GM19372 (cell line): ENCODE results near the gene IQGAP2.
"Not testable (repeated sequence)": the region's sequence is repeated elsewhere in the genome, so short reads cannot be mapped to it uniquely, and the experiment has no call there.

ENCODE experiments used
- ATAC-seq: cut with Tn5 transposase; IDR thresholded peaks from one replicate; pipeline ENCODE4 v1.9.1; 2021; ENCODE audit warnings: mild to moderate bottlenecking, low read depth, moderate library complexity; ENCODE audit not compliant: unreplicated experiment

The IQGAP2 gene

DNA sequence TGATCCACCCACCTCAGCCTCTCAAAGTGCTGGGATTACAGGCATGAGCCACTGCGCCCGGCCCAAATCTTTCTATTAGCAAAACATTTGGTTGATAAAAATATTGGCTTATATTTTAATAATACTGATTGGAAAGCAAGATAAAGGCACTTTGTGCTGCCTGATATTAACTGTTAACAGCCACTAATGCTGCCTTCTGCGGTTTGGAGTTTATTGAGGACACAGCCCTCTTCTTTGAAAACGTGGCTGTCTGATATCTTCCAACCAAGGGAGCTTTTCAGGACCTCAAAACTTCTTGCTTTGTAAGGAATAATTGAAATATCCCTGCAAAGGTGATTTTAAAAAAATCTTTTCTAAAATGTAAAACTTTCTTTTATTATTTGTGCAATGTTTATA is 94.0 kb downstream of the IQGAP2 start:
- no peak for ATAC-seq

DNA sequence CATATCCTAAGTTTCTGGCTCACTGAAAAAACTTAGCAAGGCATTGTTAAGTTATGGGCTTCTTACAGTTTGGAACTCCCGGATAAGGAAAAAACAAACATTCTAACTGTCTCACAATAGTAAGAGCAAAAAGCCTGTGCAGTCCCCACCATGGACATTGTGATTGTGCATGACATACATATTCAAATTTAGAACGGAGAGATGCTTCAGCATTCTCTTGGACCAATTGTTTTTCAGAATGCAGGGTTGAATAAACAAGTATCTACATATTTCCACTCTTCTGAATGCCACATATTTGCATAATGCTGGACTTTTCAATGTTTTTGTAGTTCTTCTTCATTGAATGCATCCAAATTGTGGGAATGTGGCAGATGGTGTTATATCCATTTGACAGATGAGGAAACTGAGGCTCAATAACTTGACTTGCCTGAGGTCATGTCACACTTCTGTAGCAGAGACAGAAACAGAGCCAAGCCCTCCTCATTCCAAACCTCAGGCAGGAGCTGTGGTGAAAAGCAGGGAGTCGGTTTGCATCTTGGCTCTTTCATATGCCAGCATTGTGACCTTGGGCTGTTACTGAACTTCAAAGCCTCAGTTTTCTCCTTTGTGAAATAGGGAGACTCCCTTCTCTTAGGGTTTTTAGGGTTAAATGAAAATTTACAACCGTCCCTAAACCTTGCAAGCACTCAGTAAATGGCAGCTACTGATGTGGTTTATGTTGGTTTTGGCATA is 95.1 kb downstream of the IQGAP2 start:
- no peak for ATAC-seq

DNA sequence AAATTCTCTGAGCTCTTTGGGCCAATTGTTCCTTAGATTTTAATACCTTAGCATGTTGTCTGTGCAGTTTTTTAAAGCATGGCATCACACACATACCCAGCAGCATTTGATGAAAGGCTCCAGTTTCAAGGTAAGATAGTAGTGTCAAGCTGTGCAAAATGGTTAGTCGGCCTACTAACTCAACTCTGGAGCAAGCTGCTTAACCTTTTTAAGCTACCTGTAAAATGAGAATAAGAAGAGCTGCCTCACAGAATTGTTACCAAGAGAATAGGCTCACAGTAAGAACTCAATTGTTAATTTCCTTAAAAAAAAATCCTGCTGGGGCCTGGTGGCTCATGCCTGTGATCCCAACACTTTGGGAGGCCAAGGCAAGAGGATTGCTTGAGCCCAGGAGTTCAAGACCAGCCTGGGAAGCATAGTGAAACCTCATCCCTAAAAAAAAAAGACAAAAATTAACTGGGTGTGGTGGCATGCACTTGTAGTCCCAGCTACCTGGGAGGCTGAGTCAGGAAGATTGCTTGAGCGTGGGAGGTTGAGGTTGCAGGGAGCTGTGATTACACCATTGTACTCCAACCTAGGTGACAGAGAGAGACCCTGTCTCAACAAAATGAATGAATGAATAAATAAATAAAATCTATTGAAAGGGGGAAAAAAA is 96.5 kb downstream of the IQGAP2 start:
- no peak for ATAC-seq

DNA sequence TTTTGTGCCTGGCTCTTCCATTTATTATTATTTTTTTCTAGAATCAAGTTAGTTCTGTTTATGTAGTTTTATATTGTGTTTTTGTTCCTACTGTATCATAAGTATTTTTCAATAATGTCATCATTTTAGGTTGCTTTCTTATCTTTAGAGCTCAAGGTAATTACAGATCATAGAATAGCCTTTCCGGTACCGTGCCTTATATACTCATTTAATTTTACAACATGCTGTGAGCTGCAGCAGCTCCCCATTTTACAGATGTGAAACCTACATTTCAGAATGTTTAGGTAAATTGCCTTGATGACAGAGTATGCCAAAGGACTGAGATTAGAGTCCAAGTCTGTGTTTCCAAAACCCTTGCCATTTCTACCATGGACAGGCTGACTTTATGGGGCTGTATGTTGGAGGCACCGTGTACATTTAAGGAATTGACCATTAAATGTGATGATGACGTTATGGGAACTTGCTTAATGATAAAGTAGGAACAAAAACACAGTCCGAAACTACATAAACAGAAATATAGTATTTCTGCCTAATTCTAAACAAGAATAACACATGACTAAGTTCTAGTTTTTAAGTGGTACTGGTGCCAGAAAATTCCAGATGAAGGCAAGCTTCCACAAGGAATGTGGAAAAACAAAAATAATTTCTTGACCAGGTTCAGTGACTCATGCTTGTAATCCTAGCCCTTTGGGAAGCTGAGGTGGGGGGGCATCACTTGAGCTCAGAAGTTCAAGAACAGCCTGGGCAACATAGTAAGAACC is 97.7 kb downstream of the IQGAP2 start:
- no peak for ATAC-seq

DNA sequence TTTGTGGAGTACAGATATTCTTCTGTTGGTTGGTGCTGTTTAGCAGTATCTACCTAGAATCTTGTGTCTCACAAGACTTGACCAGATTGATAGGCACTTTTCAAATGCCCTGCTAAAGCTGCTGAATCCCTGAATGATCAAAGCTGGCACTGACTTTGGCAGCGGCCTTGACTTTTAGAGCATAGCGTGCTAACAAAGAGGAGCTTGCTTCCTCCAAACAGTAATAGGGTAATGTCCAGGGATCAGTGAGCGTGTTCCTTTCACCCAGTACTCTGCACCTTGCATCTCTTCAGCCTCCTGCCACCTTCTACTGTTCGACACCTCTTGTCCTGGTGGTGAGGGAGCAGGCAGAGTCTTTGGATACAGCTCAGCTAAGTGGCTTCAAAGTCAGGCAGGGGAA is 100.8 kb downstream of the IQGAP2 start:
- no peak for ATAC-seq

DNA sequence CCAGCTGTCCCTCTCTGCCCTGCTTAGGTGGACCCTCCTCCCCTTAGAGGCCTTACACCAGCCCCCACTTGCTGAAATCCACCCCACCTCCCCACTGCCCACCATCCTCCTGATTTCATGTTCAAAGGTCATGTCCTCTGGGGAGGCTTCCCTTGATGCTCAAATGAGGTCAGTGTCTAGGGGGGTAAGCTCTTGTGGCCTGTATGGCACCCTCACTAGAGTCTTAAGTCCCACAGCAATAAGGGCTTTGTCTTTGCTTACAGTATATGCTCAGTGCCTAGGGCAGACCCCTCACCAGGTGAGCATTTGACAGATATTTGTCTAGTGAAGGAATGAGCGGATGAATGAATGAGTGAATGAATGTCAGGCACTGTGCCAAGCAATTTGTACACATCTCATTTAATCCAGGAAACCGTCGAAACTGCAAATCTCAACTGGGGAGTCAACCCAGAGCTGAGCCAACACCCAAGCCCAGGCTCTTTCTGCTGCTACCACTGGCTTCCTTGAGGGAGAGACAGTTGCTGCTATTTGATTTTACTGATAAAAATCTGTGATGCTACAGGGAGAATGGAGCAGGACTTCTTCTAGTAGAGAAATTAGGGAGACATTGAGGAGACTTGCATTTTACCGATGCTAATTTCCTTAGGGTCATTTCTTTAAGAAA is 101.9 kb downstream of the IQGAP2 start:
- ATAC-seq, result no peak

DNA sequence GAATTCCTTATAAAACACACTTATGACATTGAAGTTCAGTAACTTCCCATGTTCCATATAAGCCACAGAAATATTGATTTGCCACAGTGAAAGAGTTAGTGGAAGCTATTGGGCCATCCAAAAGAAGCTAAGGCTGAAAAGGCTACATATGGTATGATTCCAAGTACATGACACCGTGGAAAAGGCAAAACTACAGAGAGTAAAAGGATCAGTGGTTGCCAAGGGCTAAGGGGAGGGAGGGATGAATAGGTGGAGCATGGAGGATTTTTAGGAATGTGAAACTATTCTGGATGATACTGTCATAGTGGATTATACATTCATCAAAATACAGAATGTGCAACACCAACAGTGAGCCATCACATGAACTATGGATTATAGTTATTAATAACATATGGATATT is 110.4 kb downstream of the IQGAP2 start:
- ATAC-seq, result no peak

DNA sequence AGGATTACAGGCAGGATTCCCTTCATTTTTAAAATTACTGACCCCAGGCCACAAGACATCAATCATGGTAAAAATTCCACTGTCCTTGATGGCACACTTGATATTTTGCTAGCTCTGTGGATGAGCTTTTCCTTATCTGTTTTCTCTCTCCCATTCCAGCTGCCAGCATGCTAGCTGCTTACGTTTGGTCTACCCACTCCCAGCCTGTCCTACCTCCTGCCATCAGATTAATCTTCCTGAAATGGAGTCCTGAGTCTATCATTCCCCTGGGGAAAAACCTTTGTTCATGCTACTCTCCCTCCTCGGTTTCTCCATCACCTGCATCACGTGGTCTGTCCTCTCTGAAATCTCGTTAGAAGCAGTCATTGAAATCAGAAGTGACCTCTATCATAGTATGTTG is 111.2 kb downstream of the IQGAP2 start:
- no peak for ATAC-seq

DNA sequence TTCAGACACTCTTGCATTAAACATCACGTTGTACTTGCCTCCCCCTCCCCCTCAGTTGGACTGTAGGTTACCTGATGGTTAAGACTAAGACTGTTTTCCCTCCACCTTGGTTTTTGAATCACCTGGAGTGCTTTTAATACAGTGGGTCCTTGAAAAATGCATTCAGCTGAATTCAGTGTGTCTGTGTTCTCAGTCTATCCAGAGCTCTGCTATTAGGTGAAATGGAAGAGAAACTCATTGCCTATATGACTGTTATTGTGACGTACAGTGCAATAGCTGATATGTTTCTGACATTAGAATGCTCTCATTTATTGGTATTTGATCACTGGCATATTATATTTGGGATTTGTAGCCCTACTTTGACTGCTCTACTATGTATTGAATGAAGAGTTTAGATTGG is 111.6 kb downstream of the IQGAP2 start:
- no peak for ATAC-seq

DNA sequence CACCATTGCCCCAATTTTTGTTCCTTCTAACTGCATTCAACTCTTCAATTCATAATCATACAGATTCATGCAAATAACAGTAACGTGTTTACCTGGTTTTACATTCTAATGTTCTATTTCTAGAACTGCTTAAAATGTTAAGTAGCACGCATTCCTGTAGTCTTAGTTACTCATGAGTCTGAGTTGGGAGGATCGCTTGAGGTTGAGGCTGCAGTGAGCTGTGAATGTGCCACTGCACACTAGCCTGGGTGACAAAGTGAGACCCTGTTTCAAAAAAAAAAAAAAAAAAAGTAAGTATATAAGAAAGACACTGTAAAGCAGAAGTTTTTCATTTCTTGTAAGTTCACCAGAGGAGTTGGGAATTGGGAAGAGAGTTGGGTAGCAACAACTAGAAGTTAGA is 114.2 kb downstream of the IQGAP2 start:
- ATAC-seq, result no peak

DNA sequence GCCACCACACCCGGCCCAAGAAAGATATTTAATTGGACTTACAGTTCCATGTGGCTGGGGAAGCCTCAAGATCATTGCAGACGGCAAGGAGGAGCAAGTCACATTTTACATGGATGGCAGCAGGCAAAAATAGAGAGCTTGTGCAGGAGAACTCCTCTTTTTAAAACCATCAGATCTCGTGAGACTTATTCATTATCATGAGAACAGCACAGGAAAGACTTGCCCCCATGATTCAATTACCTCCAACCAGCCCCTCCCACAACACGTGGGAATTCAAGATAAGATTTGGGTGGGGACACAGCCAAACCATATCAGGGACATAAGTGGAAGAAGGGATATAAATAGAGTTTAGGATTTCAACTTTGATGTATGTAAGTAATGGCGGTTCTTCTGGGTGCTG is 115.2 kb downstream of the IQGAP2 start:
- not testable (repeated sequence) for ATAC-seq

DNA sequence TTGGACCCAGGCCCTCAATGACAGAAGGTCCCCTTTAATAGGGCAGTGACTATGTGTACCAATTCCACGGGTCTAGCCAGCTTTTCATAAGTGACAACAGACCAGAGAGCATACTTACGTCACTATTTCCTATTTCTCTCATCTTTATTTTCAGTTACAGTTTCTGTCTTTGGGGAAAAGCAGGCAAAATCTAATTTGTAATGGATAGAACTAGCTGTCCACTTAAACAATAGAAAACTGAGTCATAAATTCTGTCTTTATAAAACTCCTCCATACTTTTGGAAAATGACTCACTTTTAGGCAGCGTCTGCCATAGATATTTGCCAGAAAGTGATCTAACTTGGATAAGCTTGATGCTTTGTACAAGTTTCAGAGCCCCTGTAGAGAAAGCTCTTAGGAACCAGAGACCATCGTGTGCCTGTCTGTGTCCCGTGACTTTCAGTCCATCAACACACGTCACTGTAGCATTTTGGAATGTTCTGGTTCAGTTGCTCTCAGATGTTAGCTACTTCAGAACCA is 118.2 kb downstream of the IQGAP2 start:
- ATAC-seq, result no peak

DNA sequence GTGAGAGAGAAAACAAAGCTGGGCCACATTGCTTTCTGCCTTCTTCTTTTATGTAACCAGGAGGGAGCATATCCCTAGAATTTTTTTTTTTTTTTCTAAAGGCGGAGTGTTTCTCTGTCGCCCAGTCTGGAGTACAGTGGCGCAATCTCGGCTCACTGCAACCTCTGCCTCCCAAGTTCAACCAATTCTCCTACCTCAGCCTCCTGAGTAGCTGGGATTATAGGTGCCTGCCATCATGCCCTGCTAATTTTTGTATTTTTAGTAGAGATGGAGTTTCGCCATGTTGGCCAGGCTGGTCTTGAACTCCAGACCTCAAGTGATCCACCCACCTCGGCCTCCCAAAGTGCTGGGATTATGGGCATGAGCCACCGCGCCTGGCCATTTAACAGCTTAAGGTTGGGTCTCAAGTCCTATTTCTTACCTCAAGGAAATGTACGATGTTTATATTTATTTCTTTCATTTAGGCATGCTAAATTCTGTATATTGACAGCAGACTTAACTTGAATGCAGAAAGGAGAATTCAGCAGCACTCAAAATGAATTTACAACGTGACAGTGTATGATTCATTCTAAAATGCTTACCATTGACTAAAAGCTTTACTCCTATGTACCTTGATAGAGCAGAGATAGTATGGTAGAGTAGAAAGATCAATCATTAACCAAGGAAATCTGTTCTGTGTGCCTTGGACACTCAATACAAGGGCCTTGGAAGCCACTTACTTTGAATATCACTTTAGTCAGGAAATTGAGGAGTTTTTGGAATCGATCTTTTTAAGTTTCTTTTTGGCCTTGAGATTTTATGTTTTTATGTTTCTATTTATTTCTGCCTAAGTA is 119.2 kb downstream of the IQGAP2 start:
- ATAC-seq, result no peak

DNA sequence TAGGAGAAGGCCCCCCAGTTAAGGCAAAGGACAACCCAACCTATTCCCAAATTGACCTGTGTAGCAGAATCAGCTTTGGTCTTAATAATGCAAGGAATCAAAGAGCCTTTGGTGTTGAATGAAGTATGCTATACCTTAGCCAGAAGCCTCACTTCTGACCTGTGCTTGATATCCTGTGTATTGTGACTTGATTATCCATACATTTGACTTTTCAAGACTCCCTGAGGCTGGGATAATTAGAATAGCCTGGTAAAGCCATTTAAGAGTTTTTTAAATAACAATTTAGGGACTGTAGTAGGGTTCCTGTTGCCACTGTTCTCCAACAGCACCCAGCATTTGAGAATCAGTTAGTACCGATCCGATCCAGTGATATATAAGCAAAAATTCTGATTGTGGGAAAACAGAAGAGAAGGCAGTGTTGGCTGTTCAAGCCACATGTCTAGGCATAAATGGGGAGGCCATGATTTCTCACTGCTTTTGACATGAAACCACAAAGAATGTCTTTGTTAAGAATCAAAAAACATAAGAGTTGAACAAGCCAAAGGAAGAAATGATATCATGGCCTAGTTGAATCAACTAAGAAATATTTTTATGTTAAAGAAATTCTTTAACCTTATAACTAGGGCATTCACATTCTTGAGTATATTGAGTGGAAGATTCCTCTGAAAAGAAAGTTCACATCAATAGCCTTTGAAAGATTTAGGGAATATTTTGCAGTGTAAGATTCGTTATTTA is 121.2 kb downstream of the IQGAP2 start:
- no peak for ATAC-seq

DNA sequence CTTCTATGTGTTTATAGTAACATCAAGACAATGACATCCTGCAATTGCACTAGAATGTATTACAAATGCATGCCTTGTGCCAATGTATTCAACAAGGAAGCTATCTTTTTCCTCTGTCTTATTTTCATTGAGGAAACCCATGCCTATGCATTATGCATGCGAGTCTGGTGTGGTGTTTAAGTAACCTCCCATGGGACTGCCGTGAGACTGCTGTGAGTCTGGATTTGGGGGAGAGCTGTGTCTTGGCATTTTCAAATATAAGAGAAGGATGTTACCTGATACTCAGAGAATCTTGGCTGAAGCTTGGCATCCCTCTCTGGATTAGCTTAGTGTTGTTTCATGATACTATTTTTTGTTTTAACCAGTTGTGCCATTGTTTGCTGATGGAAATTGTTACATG is 121.8 kb downstream of the IQGAP2 start:
- ATAC-seq, result no peak

DNA sequence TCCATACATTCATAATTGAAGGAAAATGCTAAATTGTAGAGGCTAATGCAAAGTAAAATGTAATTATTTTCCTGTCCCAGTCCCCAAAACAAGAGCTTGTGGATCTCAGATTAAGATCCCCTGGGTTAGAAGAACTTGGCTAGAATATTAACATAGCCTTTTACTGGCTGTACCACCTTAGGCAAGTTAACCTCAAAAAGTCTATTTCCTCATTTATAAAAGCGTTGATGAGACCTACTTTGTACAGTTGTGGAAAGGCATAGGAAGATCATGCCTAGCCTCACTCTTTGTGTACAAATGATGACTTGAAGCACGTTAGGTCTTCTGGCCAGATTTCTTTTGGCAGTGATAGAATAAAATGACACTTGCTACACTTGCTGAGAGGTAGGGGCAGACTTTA is 122.9 kb downstream of the IQGAP2 start:
- ATAC-seq, result no peak

DNA sequence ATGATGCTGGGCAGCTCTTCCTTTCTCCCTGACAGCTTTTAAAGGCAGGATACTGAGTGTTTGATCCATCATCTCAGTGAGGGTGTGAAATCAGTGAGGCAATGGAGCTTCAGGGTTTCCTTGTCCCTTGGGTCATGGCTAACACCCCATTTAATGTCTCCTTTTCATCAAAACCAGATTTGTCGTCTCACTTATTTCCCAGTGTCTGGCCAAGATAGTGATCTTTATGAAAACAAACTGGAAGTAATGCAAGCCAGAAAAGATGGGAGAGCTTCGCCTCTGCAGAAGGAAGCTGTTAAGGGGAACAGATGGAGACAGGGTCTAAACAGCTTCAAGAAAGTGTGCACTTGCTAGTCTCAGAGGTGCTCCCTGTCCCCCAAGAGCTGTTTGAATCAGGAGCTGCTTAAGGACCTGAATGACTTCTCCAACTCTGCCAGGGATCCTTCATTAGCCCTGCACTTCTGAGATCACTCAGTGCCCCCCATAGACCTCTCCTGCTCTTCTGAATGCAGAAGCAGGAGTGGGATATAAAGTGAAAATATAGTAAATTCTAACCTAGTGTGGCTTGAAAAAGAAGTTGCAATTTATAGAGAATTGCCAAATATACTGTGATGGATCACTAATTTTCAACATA is 124.0 kb downstream of the IQGAP2 start:
- ATAC-seq, result no peak

DNA sequence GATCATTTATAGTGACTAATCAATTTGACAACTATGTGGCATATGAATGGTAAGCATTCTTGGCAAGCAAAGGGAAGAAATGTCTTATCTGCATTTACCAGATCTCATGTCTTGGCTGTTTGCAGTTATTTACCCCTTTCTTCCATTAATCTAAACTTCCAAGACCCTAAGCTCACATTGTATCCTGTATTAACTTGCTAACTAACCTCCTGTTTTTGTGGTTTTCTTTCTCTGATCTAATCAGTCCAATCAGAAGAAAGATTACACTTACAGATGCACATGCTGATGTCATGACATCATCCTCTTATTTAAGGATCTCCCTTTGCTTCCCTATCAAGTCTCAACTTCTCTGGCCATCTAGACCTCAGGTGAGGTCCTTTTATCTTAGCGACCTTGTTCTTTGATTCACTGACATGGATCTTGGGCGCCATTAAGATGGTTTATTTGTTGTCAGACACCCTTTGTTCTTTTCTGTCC is 124.6 kb downstream of the IQGAP2 start:
- no peak for ATAC-seq
